Activated CD4-positive, alpha-beta T cell treated with anti-CD3 and anti-CD28 coated beads, Interleukin-2, amount 50 U/mL, for 4 hours (primary cell): ENCODE measurements around the gene AFG1L.
"Not testable (repeated sequence)": the region's sequence is repeated elsewhere in the genome, so short reads cannot be mapped to it uniquely, and the experiment has no call there.

ENCODE experiments used
- DNase-seq, 2 experiments: peaks; one replicate each; pipeline ENCODE4 v3.0.0-alpha.2; 2020

Gene AFG1L

DNA sequence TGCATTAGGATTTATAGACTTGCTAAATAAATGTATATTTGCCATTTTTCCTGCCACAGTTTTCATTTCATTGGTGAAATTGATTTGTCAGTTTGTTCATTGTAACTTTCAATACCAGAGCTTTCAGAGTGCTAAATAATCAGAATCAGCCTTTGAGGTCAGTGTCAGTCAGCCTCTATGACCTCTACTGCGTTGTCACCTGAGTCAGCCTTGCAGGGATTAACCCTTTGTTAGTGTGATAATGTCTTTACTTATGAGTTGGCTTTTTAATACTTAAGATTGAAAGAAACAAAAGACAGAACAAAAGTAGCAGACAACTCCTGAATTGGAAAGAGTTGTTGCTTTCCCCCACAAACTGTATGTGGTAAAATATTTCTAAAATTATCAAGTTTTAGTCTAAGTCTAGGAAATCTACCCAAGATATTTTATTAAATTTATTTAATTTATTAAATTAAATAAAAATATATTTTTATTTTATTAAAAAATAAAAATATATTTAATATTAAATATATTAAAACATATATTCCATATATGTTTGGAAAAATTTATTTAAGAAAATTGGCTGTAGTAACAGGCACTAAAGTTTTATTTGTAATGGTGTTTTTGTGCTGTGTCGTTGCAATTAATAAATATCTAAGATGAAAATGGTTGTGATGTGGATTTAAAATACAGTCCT lies 125.2 kb downstream of the AFG1L start:
- no peak for DNase-seq

DNA sequence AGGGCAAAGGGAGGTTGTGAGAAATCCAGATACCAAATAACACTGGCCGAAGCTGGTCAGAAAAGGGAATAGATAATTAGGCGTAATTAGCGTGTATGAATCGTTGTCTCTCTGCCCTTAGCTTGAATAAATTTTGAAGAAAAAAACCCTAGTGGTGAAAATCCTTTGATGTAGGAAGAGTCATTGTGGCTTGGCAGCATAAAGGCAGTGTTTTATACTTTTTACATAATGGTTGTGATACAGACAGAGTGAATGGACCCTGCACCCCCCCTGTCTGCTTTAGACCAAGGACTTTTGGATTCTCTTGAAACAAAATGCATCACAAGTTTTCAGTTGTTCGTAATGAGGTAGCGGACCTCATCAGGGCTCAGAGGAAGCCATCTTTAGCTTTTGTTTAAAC lies 126.5 kb downstream of the AFG1L start:
- DNase-seq = no peak

DNA sequence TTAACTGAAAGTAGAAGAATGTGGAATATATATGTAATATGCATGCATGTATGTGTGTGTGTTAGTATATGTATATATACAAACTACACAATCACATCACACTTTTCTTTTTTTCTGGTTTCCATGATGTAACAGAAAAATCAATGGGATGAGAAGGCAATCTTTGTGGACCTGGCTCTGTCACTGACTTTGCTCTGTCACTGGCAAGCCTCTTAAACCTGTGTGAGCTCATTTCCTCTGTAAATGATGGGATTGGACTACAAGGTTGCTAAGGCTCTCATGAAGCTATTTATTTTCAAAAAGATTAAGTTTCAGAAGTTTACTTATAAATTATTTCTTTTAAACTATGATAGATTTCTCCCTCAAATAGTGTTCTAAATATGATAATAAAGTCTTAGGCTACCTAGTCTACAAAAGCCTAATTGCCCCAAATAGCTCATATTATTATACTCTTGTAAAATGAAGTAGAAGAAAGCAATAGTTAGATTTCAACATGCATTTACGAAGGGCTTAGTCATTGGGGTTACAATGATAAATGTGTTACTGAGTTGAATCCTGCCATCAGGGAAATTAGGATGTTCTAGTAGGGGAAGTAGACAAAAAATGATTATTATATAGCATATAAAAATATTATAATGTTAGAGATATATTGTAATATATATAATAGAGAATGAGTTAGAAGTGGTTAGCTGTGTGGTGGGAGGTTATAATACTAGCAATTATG lies 129.3 kb downstream of the AFG1L start:
- DNase-seq = no peak

DNA sequence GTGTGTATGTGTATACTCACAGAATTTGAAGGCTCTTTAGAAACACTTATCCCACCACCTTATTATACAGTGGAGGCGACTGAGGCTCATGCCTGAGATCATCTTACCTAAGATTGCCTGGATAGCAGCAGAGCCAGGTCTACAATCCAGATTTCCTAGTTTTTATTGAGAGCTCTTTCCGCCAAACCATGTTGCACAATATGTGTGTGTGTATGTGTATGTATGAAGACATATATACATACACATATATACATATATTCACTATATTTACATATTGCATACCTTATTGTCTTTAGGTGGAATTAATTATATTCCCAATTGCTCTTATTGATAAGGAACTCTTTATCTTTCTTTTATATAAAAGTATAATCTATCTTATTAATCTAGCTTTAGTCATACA lies 130.6 kb downstream of the AFG1L start:
- no peak for DNase-seq

DNA sequence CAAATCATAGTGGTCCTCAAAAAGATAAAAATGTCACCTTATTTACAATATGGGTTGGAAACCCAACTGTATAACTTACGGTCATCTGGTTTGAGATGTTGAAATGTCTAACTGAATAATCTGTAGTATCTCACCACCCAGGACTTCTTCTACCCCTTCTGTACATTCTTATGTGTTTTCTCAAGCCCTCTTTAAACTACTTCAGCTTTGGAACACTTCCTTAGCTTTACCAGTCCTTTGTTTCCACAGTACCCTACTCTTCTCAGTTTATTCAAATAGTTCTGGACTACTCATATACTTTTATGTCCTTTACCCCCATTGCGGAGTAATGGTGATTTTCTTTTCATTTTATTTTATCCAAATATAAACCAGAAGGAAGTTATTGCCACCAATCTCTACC lies 137.3 kb downstream of the AFG1L start:
- DNase-seq = no peak

DNA sequence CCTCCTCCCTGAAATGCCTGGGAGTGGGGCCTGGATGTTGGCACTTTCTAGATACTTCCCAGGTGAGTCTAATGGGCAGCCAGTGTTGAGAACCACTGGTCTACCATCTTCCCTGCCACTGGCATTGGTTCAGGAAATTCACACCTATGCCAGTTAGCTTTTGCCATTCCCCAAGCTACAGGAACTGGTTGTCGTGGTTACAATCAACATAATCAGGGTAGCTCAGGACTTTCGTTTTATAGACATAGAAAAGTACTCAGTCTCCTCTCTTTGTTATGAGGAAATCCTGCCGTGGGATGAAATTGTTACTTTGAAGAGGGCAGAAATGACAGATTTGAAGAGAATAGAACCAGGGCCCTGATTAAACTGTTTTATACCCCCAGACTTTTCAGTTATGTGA lies 137.9 kb downstream of the AFG1L start:
- DNase-seq = no peak

DNA sequence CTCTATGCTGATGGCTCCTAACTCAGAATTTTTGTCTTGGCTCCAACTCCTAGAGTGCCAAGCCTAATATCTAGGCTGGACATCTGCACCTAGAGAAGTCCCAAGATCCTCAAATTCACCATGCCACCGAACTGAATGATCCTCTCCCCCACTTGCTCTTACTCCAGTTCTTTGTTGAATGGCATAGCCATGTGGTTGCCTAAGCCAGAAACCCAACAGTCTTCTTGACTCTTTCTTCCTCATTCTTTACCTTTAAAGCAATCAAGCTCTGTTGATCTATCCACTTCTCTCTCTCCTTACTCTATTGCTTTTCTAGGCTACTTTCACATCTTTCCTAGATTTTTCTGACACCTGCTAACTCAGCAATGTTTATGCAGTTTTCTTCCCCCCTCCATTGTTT lies 139.4 kb downstream of the AFG1L start:
- DNase-seq = no peak

DNA sequence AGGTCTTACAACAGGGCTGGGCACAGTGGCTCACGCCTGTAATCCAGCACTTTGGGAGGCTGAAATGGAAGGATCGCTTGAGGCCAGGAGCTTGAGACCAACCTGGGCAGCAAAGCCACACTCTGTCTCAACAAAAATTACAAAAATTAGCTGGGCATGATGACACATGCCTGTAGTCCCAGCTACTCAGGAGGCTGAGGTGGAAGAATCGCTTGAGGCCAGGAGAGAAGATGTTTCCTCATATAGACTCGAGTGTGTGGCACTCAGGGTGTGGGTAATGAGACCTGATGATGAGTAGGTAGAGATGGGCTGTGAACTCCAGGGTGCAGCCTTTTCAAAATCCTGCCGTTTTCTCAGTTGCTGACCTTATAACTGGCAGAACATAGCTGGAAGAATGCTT lies 140.5 kb downstream of the AFG1L start:
- no peak for DNase-seq

DNA sequence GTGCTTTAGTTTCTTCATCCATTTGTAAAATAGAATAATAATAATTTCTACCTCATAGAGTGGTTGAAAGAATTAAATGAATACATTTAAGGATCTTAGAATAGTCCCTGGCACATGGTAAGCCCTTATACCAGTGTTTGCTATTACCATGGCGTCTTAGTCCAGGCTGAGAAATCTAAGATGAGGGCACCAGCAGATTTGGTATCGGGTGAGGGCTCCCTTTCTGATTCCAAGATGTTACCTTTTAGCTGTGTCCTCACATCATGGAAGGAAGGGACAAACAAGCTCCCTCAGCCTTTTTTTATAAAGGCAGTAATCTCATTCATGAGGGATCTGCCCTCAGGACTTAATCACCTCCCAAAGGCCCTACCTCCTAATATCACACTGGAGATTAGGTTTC lies 141.9 kb downstream of the AFG1L start:
- no peak for DNase-seq

DNA sequence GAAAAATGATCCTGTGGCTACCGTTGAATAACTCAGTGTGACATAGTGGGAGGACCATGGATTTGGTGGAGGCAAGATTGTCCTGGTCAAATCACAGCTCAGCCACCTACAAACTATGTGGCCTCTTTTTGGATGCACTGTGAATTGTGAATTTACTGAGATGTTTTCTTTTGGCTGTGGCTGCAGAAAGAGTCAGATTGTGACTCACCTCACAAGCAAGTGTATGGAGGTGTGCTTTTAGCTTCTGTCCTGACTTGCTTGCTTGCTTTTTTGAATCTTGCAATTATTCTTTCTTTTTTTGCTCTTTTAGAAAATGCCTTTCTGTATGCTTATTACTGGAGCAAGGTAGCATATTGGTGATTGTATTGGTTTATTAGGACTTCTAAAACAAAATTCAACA lies 143.0 kb downstream of the AFG1L start:
- no peak for DNase-seq

DNA sequence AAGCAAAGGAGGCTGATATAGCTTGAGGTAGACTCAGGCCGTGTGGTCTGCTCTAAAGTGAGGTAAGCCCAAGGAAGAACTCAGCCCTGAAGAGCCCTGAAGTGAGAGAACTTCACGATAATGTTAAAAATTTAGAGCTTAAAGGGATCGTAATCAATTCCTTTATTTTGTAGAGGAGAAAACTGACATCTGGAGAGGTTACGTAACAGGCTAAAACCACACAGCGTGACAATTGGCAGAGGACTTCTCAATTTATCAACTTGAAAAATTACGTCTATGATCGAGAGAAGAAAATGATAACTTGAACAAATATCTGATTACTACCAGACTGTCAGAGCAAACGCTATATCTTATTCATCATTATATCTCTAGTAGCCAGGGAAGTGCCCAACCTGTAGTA lies 144.1 kb downstream of the AFG1L start:
- DNase-seq = no peak

DNA sequence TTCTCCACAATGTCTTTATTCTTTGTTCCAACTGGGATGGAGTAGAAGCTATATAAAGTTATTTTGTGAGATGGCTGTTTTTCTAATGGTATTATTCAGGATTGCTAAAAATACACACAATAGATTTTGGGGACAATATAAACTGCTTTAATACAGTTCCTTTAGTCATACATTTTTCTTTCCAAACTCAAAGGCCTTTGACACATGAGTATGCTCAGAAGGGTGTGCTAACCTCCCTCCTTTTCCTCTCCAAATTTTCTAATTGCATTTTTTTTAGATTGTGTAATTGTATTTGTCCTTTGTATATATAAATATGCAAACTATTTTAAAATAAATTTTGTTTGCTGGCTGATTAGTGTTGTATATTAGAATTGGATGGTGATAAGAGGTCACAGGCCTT lies 146.3 kb downstream of the AFG1L start:
- no peak for DNase-seq

DNA sequence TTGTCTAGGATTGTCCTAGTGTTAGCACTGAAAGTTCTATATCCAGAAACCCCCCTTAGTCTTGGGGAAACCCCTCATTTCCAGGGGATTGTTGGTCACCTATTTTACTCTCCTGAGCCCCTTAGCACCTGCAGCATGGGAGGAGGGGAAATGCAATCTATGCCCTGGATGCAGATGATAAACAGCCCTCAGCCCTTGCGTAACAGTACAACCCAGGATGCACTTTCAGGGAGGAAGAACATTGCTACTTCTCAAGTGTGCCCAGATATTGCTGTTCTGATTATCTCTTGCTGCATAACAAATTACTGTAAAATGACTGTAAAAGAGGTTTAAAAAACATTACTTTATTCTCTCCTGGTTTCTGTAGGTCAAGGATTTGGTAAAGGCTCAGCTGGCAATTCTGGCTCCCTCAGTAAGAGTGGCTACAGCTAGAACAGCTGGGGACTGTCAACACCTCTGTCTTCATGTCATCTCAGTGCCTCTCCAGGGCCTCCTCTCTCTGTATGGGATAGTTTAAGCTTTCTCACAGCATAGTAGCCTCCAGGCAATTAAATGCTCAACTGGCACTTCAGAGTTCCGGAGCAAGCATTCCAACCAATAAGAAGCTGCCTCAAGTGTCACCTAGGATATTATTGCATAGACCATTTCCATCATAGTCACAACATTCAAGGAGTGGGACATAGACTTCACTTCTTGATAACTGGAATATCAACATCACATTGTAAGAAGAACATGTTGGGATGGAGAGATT lies 148.1 kb downstream of the AFG1L start:
- no peak for DNase-seq

DNA sequence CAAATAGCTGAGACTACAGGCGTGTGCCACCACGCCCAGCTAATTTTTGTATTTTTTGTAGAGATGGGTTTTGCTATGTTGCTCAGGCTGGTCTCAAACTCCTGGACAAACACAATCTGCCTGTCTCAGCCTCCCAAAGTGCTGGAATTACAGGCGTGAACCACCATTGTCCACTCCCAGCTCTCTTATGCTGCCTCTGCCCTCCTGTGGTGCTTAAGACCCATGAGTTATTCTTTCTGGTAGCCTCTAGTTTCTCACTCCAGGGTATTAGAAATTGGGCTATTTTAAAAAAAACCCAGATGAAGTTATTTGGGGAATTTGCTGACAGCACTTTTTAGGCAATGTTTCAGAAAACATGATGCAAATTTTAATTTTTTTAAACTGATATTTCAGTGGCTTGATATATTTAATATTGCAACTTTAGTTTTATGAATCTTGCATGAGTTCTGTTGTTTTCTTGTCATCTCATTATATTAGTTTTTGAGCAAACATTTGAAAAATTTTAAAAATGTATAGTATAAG lies 151.8 kb downstream of the AFG1L start:
- DNase-seq = no peak

DNA sequence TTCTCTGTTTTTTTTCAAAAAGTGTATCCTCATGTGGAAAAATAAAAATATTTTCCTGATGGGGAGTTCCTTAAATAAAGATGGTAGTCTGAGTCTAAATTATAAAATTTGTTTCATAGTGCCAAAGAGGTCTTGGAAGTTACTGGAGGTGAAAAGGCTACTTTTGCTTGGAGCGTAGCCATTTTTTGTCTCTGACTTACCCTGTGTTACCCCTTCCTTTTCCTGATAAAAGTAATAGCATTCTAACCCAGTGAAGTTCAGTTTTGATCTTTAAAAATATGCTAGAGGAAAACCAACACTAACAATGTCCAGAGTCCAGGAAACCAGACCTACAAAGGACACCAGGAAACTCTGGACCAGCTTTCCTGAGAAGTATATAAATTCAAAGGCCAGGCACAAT lies 153.6 kb downstream of the AFG1L start:
- DNase-seq = no peak

DNA sequence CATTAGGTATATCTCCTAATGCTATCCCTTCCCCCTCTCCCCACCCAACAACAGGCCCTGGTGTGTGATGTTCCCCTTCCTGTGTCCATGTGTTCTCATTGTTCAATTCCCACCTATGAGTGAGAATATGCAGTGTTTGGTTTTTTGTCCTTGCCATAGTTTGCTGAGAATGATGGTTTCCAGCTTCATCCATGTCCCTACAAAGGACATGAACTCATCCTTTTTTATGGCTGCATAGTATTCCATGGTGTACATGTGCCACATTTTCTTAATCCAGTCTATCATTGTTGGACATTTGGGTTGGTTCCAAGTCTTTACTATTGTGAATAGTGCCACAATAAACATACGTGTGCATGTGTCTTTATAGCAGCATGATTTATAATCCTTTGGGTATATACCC lies 154.9 kb downstream of the AFG1L start:
- DNase-seq = not testable (repeated sequence)

DNA sequence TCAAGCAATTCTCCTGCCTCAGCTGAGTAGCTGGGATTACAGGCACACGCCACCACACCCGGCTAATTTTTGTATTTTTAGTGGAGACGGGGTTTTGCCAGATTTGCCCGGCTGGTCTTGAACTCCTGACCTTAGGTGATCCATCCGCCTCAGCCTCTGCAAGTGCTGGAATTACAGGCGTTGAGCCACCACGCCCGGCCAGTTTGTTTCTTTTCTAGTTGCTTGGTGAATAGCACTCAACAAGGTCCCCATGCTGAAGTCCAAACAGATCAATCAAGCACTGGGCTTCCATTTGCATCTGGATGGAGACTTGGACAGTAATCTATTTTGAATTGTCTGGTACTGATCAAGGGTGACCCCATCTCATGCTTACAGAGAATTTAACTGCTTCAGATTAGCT lies 157.0 kb downstream of the AFG1L start:
- DNase-seq = no peak

DNA sequence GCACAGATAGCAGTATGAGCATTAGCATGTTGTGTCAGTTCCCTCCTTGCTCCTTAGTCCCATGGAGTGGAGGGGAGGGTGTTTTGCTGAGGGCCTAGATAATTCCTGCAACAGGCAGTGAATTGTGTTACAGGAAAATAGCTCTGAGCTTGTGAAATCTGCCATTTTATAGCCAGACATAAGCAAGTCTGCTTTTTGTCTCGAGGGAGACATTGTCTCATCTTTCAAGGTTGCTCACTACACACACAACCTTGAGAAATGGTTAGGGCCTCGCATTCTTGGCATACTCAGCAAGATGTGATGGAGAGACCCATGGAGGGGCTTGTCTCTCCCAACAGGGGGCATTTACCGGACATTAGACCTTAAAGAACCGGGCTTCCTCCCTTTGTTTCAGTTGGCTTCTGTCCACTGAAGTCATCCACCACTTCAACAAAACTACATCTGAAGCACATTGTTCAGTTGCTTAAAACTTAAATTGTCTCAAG lies 157.9 kb downstream of the AFG1L start:
- DNase-seq = no peak

DNA sequence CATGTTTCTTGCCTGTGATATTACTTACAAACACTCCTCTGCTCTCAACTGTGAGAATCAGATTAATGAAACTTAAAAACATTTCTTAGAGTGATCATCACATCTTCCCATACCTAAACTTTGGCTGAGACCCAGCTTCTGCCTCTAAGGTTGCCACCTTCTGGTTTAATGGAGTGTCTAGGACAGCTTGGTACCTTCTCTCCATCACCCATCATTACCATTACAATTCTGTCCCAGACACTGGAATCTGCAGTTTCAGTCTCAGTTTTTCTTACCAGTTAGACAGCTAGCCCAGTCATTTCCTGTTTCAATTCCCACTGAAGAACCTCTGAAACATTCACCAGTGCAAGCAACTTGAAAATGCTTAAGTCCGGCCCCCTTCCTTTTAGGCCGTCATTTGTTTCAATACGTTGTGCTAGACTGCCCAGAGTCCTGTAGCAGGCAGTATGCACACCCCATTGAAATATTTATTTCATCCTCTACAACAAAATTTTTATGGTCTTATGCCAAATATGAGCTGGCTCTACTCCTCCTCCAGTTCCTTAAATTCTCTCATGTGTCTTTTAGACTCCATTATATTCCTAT lies 158.8 kb downstream of the AFG1L start:
- no peak for DNase-seq

DNA sequence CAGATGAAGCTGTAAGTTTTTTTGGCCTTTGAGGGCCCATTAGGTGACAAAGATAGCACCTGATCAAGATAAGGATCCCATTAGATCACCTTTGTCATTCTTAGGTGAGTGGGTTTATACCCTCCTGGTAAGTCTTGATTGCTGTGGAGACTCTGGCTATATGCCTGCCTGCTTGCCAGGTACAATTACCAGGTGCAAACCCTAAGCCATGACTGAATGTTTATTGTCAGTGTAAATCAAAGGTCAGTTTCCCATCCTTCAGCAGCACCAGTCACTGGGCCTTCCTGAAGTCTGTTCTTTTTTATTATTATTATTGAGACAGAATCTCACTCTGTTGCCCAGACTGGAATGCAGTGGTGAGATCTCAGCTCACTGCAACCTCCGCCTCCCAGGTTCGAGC lies 159.5 kb downstream of the AFG1L start:
- no peak for DNase-seq

DNA sequence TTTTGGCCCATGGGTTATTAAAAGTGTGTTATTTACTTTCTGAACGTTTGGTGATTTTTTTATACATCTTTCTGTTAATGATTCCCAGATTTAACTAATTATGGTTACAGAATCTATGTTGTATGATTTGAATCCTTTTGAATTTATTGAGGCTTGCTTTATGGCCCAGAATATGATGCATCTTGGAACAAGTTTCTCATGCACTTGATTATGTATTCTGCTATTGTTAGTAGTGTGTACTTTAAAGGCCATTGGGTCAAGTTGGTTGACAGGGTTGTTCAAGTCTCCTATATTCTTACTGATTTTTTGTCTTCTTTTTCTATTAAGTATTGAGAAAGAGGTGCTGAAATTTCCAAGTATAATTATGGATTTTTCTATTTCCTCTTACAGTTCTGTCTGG lies 160.8 kb downstream of the AFG1L start:
- DNase-seq = no peak

DNA sequence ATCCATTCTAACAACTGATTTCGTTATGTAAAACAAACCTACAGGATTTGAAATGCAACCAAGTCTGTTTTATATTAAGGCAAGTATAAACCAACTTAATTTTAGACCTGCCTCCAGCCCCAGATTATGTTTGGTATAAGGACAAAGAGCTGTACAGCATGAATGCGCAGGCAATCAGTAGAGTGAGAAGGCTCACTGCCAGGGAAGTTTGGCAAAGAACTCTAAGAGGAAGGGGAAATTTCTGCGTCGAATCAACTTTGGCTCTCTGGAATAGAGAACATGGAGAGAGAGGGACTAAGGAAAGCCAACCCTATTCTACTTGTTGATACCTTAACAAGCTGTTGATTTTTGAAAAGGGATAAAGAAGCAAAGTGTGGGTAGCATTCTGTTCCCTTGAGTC lies 168.9 kb downstream of the AFG1L start:
- DNase-seq = no peak

DNA sequence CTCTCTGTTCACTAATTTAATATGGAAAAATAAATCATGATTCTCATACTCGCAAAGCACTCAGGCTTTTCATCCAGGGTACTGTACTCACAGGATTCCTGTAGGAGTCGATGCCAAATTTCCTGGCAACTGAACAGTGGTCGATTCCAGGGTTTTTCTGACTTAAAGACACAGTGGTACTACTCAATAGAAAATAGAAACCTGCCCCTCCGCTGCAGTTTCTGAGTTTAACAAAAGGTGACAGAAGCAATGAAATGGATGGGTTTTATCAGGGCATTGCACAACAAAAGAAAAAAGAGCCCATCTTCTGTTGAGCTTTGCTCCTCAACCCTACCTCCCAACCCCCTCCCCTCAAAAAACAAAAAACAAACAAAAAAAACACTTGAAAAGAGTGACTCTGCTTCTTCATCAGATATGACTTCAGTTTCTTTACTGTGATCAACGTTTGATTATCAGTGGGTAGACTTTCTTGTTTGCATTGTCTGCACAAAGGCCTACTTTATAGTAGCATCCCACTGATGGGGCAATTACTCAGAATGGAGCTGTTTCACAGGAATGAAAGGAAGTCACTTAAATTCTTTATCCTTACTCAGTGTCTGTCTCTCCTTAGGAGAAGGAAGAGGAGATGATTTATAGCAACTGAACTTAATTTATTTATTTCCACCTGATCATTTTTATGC lies 169.7 kb downstream of the AFG1L start:
- no peak for DNase-seq
